ENCODE measurements around the gene MEST.

DNA sequence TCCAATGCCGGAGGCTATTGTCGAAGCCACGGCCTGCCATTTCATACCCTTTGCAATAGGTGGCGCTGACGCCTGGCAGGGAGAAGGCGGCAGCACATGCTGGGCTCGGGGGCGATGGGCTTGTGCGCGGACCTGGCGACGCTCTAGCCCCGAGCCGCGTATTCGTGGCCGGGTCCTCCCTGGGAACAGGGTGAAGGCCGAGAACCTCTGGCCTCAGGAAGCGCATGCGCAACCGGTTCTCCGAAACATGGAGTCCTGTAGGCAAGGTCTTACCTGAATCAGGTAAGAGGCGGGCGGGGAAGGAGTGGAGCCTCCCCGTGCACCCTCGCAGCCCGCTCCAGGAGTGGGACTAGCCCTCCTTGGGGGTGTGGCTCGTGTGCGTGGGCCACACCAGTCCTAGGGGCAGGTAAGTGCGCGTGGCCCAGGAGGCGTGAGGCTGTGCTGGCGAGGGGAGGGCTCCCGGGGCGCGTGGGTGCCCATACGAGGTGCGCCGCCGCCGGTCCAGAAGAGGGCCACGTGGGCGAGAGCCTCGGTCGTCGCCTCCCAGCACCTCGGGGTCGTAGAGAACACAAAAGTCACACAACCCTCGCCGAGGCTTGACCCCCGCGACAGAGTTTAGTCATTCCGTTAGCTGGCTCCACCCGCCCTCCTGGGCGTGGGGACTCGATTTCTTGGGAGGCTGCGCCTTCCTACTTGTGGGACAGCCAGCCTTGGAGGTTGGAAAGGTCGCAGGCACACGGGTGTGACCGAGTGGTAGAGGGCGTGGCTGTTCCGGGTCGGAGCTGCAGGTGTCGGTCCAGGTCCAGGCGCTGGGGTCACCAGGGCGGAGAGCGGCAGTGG lies 5.6 kb upstream of the MEST start:
- TF ChIP-seq CHD1 (IDR thresholded peaks at IDR 0.05; ENCODE audit: low read depth, low read length) (no peak), HCFC1 (IDR thresholded peaks at IDR 0.05; ENCODE audit: low read length) (0 out of 2 replicates have a peak, but pooled peaks have one; percentile 6), EZH2 (IDR thresholded peaks at IDR 0.05; ENCODE audit: borderline replicate concordance, control insufficient read depth, low read depth, low read length) (no peak), POLR2A (IDR thresholded peaks at IDR 0.05; ENCODE audit: low read depth, low read length) (no peak)

Measured in GM12878 (cell line).